Measurements from ENCODE around the gene PZP. TPM values are rescaled to one million over a fixed set of nuclear protein-coding genes. Genes with fewer than 3 reads are reported as not detected.

PZP gene
- total RNA-seq: not detected in 2 replicates

GRCh38 chr12:9208229-9208628, at the start of gene PZP:
TSS of gene PZP (minus strand) at chr12:9208395. CDS start at chr12:9208341, 54 bp downstream.

GRCh38 chr12:9115731-9116559, 92.2 kb downstream of the PZP start, which contains the start of gene A2M:
TSS of gene A2M (minus strand) at chr12:9115919. CDS start at chr12:9115849, 70 bp downstream.

Other genes starting within 250 kb of the PZP start
- 0.34 and 0.47 TPM in 2 replicates for gene KLRG1, start 218.8 kb downstream of the PZP start, total RNA-seq
- 10.1 and 14.8 TPM in 2 replicates for gene A2M, start 92.5 kb downstream of the PZP start, total RNA-seq

Data from bronchial smooth muscle cell (primary cell).